ENCODE results near the gene RNF144A.

The RNF144A gene

DNA sequence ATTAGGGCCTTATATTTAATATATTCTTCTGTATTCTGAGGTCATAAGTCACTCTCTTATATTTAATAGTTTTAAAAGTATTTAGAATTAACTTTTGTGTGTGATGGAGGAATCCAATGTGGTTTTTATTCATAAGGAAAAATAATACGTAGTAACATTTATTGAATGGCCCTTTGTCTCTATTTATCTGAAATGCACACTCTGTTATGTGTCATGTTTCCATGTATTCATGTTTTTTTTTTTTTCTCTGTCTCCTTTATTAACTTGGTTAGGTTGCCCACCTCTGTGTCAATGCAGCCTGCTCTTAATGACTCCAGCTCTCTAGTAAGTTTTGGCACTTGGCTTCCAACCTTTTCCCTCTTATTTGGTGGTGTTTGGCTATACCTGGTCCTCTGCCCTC is 33.8 kb downstream of the RNF144A start:
- no peak for DNase-seq

DNA sequence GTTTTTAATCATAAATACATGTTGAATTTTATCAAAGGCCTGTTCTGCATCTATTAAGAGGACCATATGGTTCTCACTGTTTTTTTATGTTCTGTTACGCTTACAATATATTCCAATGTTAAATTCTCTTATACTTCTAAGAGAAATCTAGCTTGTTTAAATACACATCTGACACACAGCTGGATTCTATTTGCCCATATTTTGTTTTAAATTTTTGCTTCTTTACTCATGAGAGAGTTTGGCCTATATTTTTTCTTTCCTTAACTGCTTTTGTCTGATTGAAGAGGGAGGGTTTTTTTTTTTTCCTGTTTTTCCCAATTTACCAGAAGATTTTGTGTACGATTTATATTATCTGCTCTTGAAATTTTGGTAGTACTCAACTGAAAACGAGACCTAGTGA is 34.9 kb downstream of the RNF144A start:
- DNase-seq = no peak

DNA sequence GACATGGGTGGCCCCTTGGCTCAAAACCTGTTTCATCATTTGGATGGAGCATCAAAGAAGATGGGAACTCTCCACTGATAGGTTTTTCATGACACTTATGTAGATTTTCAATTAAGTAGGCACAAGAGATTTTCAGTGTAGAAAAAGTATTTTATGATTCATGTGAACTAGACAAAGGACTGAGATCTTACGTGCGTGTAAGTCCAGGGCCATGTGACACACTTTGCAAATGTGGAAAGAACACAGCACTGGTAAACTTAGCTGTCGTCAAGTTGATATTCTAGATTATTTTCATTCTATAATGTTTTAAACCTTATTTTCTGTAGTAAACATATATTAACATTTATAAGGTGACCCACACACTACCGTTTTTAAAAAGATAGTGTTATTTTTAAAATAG is 37.4 kb downstream of the RNF144A start:
- no peak for DNase-seq

DNA sequence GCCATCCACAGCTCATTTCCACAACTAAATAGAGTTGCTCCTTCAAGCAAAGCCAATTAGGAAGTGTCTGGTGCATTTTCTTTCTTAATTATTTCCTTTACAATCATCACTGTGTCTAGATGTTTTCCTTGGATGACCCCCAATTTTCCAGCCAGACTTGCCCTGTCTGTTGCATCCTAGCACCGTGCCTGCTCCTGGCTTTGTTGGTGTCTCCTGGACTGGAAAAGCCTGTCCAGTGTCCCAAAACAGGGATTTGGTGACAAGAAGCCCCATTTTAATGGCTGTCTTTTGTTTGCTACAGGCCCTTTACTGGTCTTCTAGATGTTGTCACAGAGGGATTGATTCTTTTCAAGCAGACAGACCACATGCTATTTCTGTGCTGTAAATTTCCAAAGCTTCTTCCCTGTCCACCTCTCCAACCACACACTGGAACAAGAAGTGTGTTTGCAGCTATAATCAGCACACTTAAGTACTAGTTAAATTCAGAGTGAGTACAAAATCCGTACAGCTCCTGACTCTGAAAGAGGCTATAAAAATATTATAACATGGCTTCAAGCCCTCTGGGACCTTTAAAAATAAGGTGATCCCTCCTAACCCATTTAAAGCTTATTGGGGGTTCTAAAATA is 38.4 kb downstream of the RNF144A start:
- DNase-seq = no peak

DNA sequence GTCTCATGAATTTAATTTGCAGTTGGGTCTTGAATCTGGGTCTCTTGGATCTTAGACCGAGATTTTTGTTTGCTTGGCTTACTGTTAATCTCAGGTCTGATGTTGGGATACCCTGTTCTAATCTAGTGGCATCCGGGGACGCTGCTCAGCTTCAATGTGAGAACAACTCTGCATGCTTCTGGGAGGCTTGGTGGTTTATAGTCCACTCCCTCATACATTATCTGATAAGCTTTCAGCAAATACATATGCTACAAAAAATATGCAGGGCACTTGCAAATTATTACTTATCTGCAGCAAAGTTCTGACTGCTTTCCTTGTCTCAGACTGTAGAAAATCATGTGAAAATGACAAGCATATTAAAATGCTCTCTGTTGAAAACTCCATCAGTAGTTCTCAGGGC is 39.4 kb downstream of the RNF144A start:
- no peak for DNase-seq

DNA sequence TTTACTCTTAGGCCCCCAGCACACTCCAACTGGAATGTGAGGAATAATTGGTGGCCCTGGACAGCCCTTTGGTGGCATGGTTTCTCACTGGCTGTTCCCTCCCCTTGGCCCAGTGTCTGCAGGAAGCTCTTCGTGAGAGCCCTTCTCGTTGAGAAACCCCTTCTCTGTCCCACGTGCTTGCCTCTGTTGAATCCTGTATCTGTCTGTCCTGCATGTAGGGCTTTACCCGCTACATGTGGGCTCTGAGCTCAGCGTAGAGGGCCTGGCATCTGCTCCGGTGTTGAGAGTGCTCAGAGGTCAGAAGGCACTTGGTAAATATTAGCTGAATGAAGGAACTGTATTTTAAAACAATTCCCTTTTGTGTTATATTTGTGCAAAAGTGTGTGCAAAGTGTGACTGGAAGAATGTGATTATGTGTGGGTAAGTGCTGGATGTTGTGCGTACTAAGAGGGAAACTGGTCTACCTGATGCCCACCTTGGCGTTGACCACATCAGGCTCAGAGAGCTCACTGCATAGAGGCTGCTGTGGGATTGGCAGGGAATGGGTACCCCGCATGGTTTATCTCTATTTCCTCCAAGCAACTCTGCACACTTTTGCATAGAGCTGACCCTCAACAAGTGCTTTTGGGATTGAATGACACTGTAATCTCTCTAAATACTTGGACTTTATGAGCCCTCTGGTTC is 40.0 kb downstream of the RNF144A start:
- DNase-seq = no peak

DNA sequence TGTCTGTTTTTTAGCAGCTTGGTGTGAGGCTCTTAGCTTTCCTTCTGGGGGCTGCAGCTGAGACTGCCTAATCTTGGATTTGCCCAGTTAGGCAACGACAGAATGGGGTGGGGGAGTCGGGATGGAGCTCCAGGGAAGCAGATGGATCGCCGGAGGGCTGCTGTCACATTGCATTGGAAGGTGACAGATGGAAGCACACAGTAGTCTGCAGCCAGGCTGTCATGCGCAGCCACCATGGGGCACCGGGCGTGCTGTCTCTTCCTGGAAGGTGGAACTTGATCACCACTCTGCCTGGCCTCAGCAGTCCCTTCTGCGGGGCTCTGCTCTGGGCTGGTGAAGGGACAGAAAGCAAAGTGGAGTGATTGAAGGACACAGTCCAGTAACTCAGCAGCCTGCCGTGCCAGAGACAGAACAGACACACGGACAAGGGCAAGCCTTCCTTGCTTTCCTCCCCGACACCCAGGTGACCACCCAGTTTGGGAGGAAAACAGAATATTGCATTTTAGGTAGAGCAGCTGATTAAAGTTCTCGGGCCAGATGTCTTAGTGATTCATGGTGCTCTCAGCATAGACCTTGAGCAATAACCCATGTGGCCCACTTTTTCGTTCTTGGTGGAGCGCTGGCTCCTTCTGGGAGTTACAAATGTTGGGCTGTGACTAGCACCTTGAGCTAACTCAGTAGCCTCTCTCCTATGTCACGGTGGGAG is 40.9 kb downstream of the RNF144A start:
- no peak for DNase-seq

DNA sequence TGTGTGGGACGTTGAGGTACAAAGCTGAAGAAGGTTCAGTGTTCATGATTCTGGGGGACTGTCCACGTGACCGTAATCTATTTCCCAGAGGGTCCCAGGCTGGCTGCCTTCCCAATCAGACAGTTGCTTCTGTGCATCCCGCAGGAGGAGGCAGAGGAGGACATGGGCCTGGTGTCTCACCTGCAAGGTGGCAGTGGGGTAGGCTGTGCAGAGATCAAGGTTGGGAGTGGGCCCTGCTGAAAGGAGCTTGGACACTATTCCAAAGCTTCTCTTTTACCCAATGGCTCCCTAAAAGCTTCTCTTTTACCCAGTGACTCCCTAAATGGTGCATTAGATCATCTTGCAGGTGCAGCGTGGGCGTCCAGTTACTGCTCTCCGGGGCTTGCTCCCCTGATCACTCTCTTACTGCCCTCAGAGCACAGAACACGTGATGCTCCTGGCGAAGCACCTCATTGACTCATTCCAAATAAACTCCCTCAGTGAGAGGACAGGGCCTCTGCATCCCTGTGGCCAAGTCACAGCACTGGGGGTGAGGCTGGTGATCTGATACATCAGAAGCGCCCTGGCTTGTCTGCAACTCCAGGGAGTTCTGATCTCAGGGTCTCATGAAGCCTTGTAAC is 41.5 kb downstream of the RNF144A start:
- DNase-seq = no peak

DNA sequence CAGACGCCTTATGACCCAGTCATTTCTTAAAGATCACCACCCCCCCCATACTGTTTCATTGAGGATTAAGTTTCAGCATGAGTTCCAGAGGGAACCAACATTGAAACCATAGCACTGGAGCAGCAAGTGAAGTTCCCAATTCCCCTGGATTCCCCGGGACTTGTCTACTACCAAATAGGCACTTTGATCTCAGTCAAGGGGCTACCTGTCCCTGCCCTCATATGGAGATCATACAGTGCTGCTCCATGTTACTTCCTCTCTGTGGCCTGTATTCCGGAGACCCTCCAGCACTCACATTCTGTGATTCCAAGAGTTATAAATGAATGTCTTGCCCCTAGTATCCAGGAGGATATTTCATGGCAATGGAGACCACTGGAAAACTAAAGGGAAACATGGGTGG is 42.5 kb downstream of the RNF144A start:
- no peak for DNase-seq

DNA sequence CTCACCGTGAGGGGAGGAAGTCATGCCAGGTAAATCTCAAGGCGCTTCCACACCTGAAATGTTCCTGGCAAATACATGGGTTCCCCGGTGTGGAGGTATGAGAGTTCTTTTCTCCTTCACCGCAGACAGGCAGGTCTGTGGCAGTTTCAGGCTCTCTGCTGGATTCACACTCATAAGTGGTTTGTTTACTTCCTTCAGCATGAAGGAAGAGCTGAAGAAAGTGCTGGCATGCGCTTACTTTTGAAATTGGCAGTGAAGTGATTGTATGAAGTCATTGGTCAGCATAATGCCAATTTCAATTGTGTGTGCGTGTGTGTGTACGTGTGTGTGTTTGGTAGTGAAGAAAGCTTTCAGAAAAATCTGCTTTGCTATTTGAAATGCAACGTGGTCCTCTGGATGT is 43.4 kb downstream of the RNF144A start:
- DNase-seq = no peak

DNA sequence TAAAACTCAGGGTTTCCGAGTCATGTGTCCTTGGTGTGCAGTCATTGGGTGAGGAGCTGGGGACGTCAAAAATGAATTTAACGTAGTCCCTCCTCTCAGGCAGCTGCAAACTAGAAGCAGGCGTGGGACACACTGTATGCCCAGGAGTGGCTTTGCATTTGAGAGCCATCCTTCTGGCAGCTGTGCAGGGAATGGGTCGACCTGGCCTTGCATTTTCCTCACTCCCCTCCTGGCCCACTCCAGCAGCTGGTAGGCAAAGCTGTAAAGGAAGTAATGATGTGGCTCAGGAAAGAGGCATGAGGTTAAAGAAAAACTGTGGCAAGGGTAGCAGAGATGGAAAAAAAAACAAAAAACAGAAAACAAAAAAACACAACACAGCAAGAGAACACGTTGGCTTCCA is 46.5 kb downstream of the RNF144A start:
- no peak for DNase-seq

DNA sequence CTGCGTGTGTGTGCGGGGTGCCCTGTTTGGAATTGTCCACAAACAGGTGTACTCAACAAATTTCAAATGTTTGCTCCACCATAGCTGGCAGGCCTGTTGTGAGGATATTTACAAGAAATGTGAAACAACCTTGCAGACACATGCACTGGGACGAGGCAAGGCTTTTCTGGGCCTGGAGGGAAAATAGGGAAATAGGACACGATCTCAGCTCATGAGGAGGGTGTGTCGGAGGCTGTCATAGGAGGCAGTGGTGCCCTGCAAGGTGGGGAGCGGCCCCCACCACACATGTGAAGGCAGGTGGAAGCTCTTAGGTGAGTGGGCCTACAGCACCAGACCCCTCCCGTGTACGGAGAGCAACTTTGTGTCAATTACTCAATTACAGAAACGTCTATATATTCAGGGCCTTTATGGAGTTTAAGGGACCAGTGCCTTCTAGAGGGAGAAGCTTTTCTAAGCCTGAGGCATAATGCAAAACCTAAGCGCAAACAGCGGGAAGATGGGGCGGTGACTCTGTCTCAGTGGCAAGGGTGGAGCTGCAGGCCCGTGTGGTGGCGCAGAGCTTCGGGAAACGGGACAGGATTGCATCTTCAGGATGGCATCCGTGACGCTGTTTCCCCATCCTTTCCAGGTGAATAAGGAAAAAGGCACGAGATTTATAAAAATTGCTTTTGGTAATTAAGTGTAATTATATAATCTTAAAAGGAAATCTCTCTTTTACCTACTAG is 48.0 kb downstream of the RNF144A start:
- DNase-seq = no peak

DNA sequence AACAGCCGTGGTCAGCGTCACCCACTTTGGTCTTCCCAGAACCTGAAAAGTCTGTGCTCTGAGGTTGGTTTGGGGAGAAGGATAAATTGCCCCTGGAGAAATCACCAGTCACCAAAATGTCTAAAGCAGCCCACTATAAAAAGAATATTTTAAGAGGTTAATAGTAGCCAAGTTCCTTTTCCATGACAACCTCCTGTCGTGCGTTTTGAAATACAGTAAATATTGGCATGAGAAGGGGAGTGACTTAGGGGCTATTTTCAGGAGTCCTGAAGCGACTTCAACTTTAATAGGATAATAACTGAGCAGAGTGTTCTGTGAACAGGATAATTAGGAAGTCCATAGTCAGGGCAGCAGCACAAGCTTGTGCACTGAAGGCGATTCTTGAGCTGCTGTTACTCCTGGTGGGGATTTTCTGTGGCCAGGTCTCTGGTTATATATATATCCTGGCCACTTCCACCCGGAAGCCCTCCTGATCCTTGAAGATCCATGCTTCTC is 49.3 kb downstream of the RNF144A start:
- DNase-seq = no peak

DNA sequence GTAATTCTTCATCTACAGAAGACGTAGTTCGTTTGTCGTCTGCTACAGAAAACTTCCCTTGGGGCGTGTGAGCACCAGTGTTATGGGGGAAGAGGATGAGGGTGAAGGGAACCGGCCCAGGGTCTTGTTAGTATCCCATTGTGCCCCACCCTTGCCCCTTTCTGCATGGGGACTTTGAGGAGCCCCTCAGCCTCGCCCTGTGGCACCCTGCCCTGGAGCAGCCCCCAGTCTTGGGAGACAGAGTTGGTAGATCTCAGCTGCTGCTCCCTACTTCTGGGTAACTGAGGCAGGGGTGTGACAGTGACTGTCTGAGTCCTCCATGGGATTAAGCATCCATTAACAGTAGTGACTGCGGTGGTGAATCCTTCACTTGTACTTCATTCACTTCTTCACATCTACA is 50.1 kb downstream of the RNF144A start:
- no peak for DNase-seq

DNA sequence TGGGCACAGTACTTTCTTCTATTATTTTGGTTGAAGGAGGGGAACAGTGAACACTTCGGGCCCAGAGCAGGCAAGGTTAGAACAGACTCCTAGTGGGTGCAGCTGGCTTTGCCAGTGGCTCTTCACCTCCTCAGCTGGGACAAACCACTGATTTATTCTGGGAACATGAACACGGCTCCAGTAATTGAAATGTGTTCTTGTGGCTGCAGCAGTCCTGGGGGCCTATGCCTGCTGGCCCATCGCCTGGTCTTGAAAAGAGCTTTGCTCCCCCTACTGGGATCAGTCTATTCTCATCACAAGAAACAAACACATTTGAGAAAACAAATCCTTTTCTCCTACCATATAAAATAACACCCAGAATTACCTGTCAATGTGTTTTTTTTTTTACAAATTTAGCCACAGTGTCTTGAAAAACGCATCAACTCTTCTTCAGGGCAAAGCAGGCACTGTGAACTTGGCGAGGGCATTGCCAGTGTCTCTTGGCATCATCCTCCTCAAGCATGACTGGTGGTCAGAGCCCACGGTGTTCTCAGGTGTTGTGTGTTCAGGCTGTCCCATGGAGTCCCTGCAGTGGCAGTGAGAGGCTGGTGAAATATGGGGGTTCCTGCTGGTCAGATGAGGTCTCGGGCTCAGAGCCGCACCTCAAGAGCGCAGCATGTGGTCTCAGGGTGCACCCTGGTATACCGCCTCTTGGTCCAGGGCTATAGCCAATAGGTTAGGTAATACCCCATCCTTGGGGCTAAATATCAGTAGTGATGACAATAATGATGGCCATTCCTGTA is 51.3 kb downstream of the RNF144A start:
- DNase-seq = no peak

DNA sequence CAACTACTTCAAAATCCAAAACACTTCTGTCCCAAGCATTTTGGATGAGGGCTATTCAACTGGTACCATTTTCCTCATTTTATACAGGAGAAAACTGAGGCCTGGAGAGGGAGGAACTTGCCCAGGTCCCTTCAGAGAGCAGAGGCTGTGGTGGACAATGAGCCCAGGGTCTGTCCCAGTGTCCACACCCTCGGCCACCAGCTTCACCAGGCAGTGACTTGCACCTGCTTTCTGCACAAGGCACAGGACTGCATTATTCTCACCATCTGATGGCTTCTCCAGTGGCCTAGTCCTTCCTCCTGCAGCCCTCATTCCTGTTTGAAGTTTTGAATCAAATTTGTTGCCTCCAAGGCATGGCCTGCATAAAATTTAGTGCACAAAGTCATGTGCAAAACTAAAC is 53.3 kb downstream of the RNF144A start:
- no peak for DNase-seq

DNA sequence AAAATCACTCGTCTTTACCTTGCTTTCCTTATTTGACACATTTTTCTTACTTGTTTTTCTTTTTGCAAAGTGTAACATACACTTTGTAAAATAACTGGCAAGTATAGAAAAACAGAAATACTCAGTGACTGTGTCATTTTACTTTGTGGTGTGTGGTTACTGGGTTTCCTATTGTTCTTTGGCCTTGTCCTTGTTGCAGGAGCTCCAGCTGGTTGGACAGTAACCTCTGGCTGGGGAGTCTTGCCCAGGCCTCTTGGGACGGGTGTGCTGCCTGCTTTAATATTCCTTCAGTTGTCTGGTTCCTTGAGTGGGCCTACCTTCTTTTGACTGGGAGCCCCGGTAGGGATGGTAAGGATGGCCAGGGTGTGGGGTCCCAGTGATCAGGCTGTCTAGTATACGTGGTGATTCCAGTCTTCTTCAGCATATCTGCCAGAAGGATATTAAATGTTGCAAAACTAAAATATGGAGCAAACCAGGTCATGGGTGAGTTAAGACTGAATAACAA is 53.8 kb downstream of the RNF144A start:
- no peak for DNase-seq

DNA sequence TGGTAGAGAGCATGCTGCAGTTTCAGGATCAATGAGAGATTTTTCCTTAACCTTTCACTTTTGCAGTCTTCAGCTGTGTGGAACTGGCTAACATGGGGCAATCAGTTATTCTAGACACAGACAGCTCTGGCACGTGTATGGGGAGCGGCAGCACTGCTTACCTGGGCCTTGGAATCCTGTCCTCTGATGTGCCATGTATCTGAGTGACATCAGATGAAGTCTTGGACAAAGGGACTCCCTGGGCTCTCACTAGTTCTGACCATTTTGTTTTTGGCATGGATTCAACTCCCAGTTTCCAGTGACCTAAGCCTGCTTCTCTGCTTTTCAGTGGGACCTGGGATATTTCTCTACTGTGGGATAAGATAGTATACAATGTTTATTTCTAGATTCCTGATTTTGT is 54.3 kb downstream of the RNF144A start:
- no peak for DNase-seq

DNA sequence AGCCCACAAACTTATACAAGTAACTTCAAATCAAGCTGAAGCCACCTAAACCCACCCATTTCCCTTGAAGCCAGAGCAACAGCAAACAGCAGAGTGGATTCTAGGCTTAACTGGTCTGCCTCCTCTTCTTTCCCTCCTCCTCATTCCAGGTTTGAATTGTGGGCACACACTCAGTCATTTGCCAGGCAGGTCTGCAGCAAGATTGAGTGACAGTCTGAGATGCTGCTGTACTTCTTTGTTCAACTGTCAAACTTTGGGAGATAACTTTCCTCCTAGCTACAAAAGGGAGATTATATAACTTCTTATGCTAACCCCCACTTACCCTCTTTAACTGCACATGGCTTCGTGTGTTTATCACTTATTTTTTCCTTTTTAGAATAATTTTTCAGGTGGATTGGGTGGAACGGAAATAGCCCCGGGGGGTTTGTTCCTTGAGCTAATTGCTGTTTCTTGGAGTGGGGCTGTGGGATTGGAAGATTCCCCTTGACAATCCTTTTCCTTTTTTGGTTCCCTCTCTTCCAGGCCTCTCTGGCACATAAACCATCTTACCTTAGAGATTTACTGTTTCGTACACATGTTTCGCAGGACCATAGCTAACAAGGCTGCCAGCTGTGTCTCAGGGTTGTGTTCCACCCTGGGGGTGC is 55.0 kb downstream of the RNF144A start:
- no peak for DNase-seq

DNA sequence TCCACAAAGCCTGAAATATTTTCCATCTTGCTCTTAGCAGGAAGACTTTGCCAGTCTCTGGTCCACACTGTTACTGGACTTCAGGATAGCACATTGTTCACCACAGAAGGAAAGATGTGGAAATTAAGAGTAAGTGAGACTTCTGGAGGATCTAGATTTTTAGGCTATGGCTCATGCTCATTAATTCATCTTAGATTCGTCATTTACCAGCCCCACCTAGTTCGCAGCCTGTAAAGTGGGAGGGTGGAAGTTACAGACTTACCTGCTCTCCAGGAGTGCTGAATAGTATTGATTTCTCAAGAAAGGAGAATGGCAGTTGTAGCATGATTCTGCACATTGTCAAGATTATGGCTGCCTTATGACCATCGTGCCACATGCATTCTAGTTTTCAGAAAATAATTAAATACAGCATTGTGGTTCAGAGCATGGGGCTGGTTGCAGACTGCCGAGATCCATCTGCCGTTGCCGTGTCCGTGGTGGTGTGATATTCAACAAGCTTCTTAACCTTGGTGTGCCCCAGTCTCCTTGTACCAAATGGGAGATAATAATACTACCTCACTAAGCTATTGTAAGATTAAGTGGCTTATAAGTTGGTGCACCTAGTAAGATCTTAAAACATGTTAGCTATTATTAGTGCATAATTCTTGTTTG is 56.8 kb downstream of the RNF144A start:
- DNase-seq = no peak

DNA sequence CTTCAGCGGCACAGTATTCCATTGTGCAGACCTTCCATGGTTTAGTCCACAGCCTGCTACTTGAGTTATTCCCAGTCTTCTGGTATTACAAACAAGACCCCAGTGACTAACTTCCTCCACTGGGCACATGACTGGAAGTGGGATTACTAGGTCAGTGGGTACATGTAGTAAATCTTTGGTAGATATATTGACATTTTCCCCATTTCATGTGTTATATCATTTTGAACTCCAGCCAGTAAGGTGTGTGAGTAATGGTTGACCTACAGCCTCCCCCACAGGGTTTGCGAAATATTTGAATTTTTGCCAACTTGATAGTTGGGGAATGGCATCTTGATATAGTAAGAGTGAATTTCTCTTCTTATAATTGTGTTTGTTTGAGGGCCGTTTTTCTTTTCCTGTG is 58.8 kb downstream of the RNF144A start:
- DNase-seq = no peak

All from T1000 (cell line).